H1 (cell line): Measurements from ENCODE around the gene FBXW8. TPM values are rescaled to one million over a fixed set of nuclear protein-coding genes. Genes with fewer than 3 reads are reported as not detected.

Experiments
- CTCF ChIA-PET: fragments of 300-600 bp; sonication (Branson Sonifier 250); formaldehyde crosslinking; loops from one replicate; lab custom pipeline; 2021; ENCODE audit not compliant: partially characterized antibody; lab: Charles Lee
- POLR2A ChIA-PET: fragments of 300-600 bp; sonication (Branson Sonifier 250); formaldehyde crosslinking; loops from one replicate; lab custom pipeline; 2021; ENCODE audit warnings: inconsistent platforms; ENCODE audit not compliant: partially characterized antibody; lab: Charles Lee
- DNase-seq, 2 experiments: peaks; one replicate each; pipeline versions ENCODE4 v3.0.0 to v3.0.0-alpha.2; 2010 to 2022; ENCODE audit warnings: low spot score in 2 of 2, low read depth in 1 of 2, mixed read lengths in 1 of 2
- FAIRE-seq: peaks from 2 replicates; lab custom pipeline; 2011; peaks lifted over from hg19 to GRCh38; lab: Jason Lieb, UNC
- H2AFZ ChIP-seq: 2 replicates; pipeline ENCODE4 v1.8.1; 2012; ENCODE audit warnings: low read length, inconsistent platforms
- H2AK5ac ChIP-seq: 2 replicates; pipeline ENCODE4 v1.6.1; 2013; ENCODE audit warnings: low read depth, low read length
- H2BK120ac ChIP-seq: replicated peaks from 2 replicates; pipeline ENCODE3; 2013; ENCODE audit warnings: low read depth, low read length, inconsistent platforms
- H2BK12ac ChIP-seq: 2 replicates; pipeline ENCODE4 v1.6.1; 2013; ENCODE audit warnings: low read depth, low read length
- H2BK15ac ChIP-seq: 2 replicates; pipeline ENCODE4 v1.6.1; 2013; ENCODE audit warnings: low read length
- H2BK20ac ChIP-seq: 2 replicates; pipeline ENCODE4 v1.6.1; 2013; ENCODE audit warnings: low read length
- H2BK5ac ChIP-seq: 2 replicates; pipeline ENCODE4 v1.6.1; 2013; ENCODE audit warnings: low read depth, low read length
- H3K14ac ChIP-seq: 2 replicates; pipeline ENCODE4 v1.6.1; 2013; ENCODE audit warnings: inconsistent platforms; ENCODE audit not compliant: insufficient read length
- H3K18ac ChIP-seq: 2 replicates; pipeline ENCODE4 v1.6.1; 2013; ENCODE audit warnings: low read length; ENCODE audit errors: extremely low read depth
- H3K23ac ChIP-seq: 2 replicates; pipeline ENCODE4 v1.6.1; 2013; ENCODE audit warnings: inconsistent platforms; ENCODE audit not compliant: insufficient read length
- H3K23me2 ChIP-seq: 2 replicates; pipeline ENCODE4 v1.6.1; 2013; ENCODE audit warnings: low read depth, low read length
- H3K27ac ChIP-seq: 2 replicates; pipeline ENCODE4 v1.6.1; 2011; ENCODE audit warnings: low read depth, low read length, inconsistent platforms
- H3K27me3 ChIP-seq, 4 experiments: replicated peaks in 1 of 4; 1 replicate in 1 of 4; 2 replicates in 3 of 4; pipeline versions ENCODE4 v1.6.1 to v1.8.1; 2011 to 2013; ENCODE audit warnings: low read length in 3 of 4, mild to moderate bottlenecking in 3 of 4, inconsistent platforms in 2 of 4, mixed read lengths in 2 of 4, moderate library complexity in 1 of 4; ENCODE audit not compliant: control insufficient read depth in 3 of 4, insufficient read depth in 3 of 4; ENCODE audit errors: extremely low read depth in 1 of 4
- H3K36me3 ChIP-seq, 4 experiments: 2 replicates each; pipeline versions ENCODE4 v1.6.1 to v1.8.1; 2011 to 2013; ENCODE audit warnings: mild to moderate bottlenecking in 4 of 4, low read length in 3 of 4, moderate library complexity in 2 of 4, control low read depth in 1 of 4, inconsistent platforms in 1 of 4; ENCODE audit not compliant: insufficient read depth in 4 of 4, control insufficient read depth in 2 of 4
- H3K4ac ChIP-seq: replicated peaks from 2 replicates; pipeline ENCODE3; 2013; ENCODE audit warnings: low read length, low read depth, mixed read lengths, inconsistent platforms; ENCODE audit not compliant: insufficient read length
- H3K4me1 ChIP-seq, 4 experiments: replicated peaks in 1 of 4; 1 replicate in 1 of 4; 2 replicates in 3 of 4; pipeline versions ENCODE4 v1.6.1 to v1.8.1; 2011 to 2013; ENCODE audit warnings: low read length in 3 of 4, inconsistent platforms in 2 of 4, mixed read lengths in 1 of 4; ENCODE audit not compliant: insufficient read depth in 4 of 4, control insufficient read depth in 3 of 4
- H3K4me2 ChIP-seq, 2 experiments: 2 replicates each; pipeline versions ENCODE4 v1.6.1 to v1.8.1; 2011 to 2013; ENCODE audit warnings: low read depth in 2 of 2, low read length in 2 of 2, control low read depth in 1 of 2, inconsistent platforms in 1 of 2, mild to moderate bottlenecking in 1 of 2; ENCODE audit not compliant: insufficient read depth in 1 of 2
- H3K4me3 ChIP-seq, 4 experiments: fragments of 200-600, 300-600 bp in 1 of 4; sonication (generic), shearing (Covaris generic), sonication (Bioruptor Twin) in 1 of 4; 2 replicates each; pipeline versions ENCODE4 v1.5.1 to v1.8.1; 2011 to 2016; ENCODE audit warnings: low read length in 4 of 4, low read depth in 3 of 4, control low read depth in 2 of 4, inconsistent platforms in 2 of 4, mild to moderate bottlenecking in 2 of 4, mixed read lengths in 1 of 4, moderate library complexity in 1 of 4; ENCODE audit not compliant: insufficient read depth in 2 of 4; ENCODE audit errors: extremely low read depth in 1 of 4
- H3K56ac ChIP-seq: replicated peaks from 2 replicates; pipeline ENCODE3; 2013; ENCODE audit warnings: low read depth, mild to moderate bottlenecking, mixed read lengths, low read length, inconsistent platforms; ENCODE audit not compliant: insufficient read length
- H3K79me1 ChIP-seq: 2 replicates; pipeline ENCODE4 v1.6.1; 2013; ENCODE audit warnings: low read depth, low read length, control low read depth
- H3K79me2 ChIP-seq, 2 experiments: 2 replicates each; pipeline versions ENCODE4 v1.6.1 to v1.8.1; 2012 to 2013; ENCODE audit warnings: low read length in 2 of 2, mild to moderate bottlenecking in 2 of 2, inconsistent platforms in 1 of 2; ENCODE audit not compliant: insufficient read depth in 2 of 2, control insufficient read depth in 1 of 2
- H3K9ac ChIP-seq, 4 experiments: replicated peaks in 1 of 4; 1 replicate in 1 of 4; 2 replicates in 3 of 4; pipeline versions ENCODE4 v1.6.1 to v1.8.1; 2011 to 2013; ENCODE audit warnings: low read depth in 3 of 4, low read length in 3 of 4, control low read depth in 2 of 4, mild to moderate bottlenecking in 2 of 4, moderate library complexity in 2 of 4, inconsistent platforms in 1 of 4; ENCODE audit errors: extremely low read depth in 1 of 4
- H3K9me3 ChIP-seq, 2 experiments: 2 replicates each; pipeline versions ENCODE4 v1.6.1 to v1.8.1; 2012 to 2013; ENCODE audit warnings: mild to moderate bottlenecking in 2 of 2, moderate library complexity in 2 of 2, control low read depth in 1 of 2, inconsistent platforms in 1 of 2, low read depth in 1 of 2, low read length in 1 of 2, mixed read lengths in 1 of 2; ENCODE audit not compliant: insufficient read depth in 2 of 2
- H4K20me1 ChIP-seq, 2 experiments: replicated peaks in 1 of 2; 2 replicates each; pipeline versions ENCODE3 to v1.8.1; 2011 to 2013; ENCODE audit warnings: inconsistent platforms in 2 of 2, low read length in 2 of 2, mild to moderate bottlenecking in 1 of 2; ENCODE audit not compliant: insufficient read depth in 2 of 2, control insufficient read depth in 1 of 2
- H4K5ac ChIP-seq: 2 replicates; pipeline ENCODE4 v1.6.1; 2013; ENCODE audit warnings: low read length, low read depth, mixed read lengths, inconsistent platforms; ENCODE audit not compliant: insufficient read length
- H4K8ac ChIP-seq: 2 replicates; pipeline ENCODE4 v1.8.0; 2013; ENCODE audit warnings: mild to moderate bottlenecking, moderate library complexity, low read length, inconsistent platforms; ENCODE audit not compliant: insufficient read depth; ENCODE audit errors: extremely low read depth
- H4K91ac ChIP-seq: replicated peaks from 2 replicates; pipeline ENCODE3; 2013; ENCODE audit warnings: low read length, mixed read lengths, inconsistent platforms; ENCODE audit not compliant: insufficient read length
- BRCA1 ChIP-seq: IDR thresholded peaks from 2 replicates; pipeline ENCODE4 v1.6.1; 2012; ENCODE audit warnings: low read depth, low read length, improper control_type of control experiment
- KDM1A ChIP-seq: fragments of 200-600, 300-600 bp; sonication (generic); IDR thresholded peaks from 2 replicates; pipeline ENCODE4 v1.7.1; 2016; ENCODE audit warnings: mild to moderate bottlenecking, low read length, borderline replicate concordance
- MAFK ChIP-seq: IDR thresholded peaks from 2 replicates; pipeline ENCODE4 v1.6.1; 2012; ENCODE audit warnings: low read depth, mild to moderate bottlenecking, improper control_type of control experiment, low read length
- NRF1 ChIP-seq: IDR thresholded peaks from 2 replicates; pipeline ENCODE4 v1.6.1; 2011; ENCODE audit warnings: mild to moderate bottlenecking, low read depth, low read length, improper control_type of control experiment
- POU5F1 ChIP-seq: IDR thresholded peaks from 2 replicates; pipeline ENCODE4 v1.6.1; 2011; ENCODE audit warnings: low read depth, mild to moderate bottlenecking, low read length, moderate library complexity
- WGBS, 2 experiments: shearing (Covaris generic) in 1 of 2; methylation state at CpG; one replicate each; pipeline versions ENCODE4 v1.1.6 to v1.1.7; 2013 to 2015; ENCODE audit warnings: low lambda C conversion rate in 2 of 2, mixed read lengths in 2 of 2, inconsistent platforms in 1 of 2, low coverage in 1 of 2, missing lambda C conversion rate in 1 of 2; ENCODE audit not compliant: insufficient replicate concordance in 2 of 2, insufficient coverage in 1 of 2, insufficient read length in 1 of 2; ENCODE audit errors: extremely low coverage in 1 of 2, missing lambda C conversion rate in 1 of 2; 5-methylcytosine and 5-hydroxymethylcytosine counted together
- polyA plus RNA-seq, 7 experiments: library from polyadenylated mRNA; depleted of rRNA in 3 of 7; stranded (reverse) in 5 of 7; unstranded in 2 of 7; fragments of >200 nt in 5 of 7; fragments of 200-250 nt in 2 of 7; gene quantifications; 1 replicate in 5 of 7; 2 replicates in 1 of 7; 4 replicates in 1 of 7; pipeline versions ENCODE4 v1.2.1 to v1.2.3, GENCODE V29; 2011 to 2013; ENCODE audit warnings: missing spikeins in 2 of 7, mixed read lengths in 2 of 7
- total RNA-seq: library from RNA; stranded (reverse); fragmentation: NEBNext Ultra II Directional; extraction: Animal tissue kit (Norgen Biotek cat#: 25700); gene quantifications from 2 replicates; pipeline ENCODE4 v1.2.1, GENCODE V29; 2021

The FBXW8 gene
- total and polyA plus RNA-seq, 2 of the 8 experiments (the other 6 are each of a cell fraction or from before 2014, with no cell fraction given): 15.8 to 16.0 TPM

- H3K9ac ChIP-seq: no peak overlapping the region
- no peaks in the 10 kb centered on the region for H4K20me1 ChIP-seq
- ChIA-PET POLR2A (interaction anchor here (1.8 kb wide), 1 partner anchor 13 kb away, joined by 5 read pairs; no protein-coding TSS in a partner anchor), CTCF (interaction anchor here (1.4 to 1.5 kb wide), 2 partner anchors 10 to 48 kb away, joined by 3 to 7 read pairs; no protein-coding TSS in a partner anchor)
- H3K27me3 ChIP-seq: no peaks in the 10 kb centered on the region
- no peak overlapping the region for H3K4ac ChIP-seq
- no peak overlapping the region for H3K4me2 ChIP-seq
- H2BK15ac ChIP-seq: no peak overlapping the region
- H3K4me3 ChIP-seq: no peak overlapping the region
- H3K56ac ChIP-seq: no peak overlapping the region
- no peak overlapping the region for H2AK5ac ChIP-seq
- DNase-seq: no peak
- H3K14ac ChIP-seq: no peak overlapping the region
- H3K23ac ChIP-seq: no peak overlapping the region
- H3K79me2 ChIP-seq: no peaks in the 10 kb centered on the region
- no peaks in the 10 kb centered on the region for H3K9me3 ChIP-seq
- peaks cover 0 to 4% (median 1%) of the 10 kb centered on the region in 4 experiments; a peak in 2 of 7 replicates for H3K4me1 ChIP-seq
- no peak overlapping the region for H4K5ac ChIP-seq
- H3K36me3 ChIP-seq: no peaks in the 10 kb centered on the region
- TF ChIP-seq BRCA1 (no peak), NRF1 (no peak), MAFK (no peak), KDM1A (no peak), POU5F1 (no peak)
- H3K79me1 ChIP-seq: no peaks in the 10 kb centered on the region
- no peak overlapping the region for H2BK5ac ChIP-seq
- no peak overlapping the region for H4K91ac ChIP-seq
- no peak overlapping the region for H2AFZ ChIP-seq
- H2BK120ac ChIP-seq: no peak overlapping the region
- FAIRE-seq: no peak
- 0 out of 2 replicates have a peak, but pooled peaks cover 1% of the 10 kb centered on the region for H3K23me2 ChIP-seq
- no peak overlapping the region for H2BK20ac ChIP-seq
- no peak overlapping the region for H3K27ac ChIP-seq
- no peak overlapping the region for H2BK12ac ChIP-seq
- 80% methylated on average over 1 of the region's 4 CpGs; no CpG with 5 or more reads in 1 of the 2 experiments for WGBS, 2 experiments
- no peak overlapping the region for H4K8ac ChIP-seq
- H3K18ac ChIP-seq: no peak overlapping the region
Observed at GRCh38 chr12:117079487-117079886, 168.7 kb downstream of the FBXW8 start.
